CD8-positive, alpha-beta memory T cell (primary cell): ENCODE data around the gene PLXNC1. TPM values are rescaled to one million over a fixed set of nuclear protein-coding genes. Genes with fewer than 3 reads are reported as not detected.

Source experiments
- CTCF ChIA-PET: fragments of 350-600 bp; sonication (Branson Sonifier 250); formaldehyde crosslinking; loops from one replicate; lab custom pipeline; 2021; ENCODE audit warnings: antibody characterized with exemption; lab: Charles Lee
- POLR2A ChIA-PET: fragments of 350-600 bp; sonication (Branson Sonifier 250); formaldehyde crosslinking; loops from one replicate; lab custom pipeline; 2021; ENCODE audit warnings: antibody characterized with exemption; lab: Charles Lee
- DNase-seq, 5 donors: peaks; one replicate each; pipeline versions ENCODE4 v3.0.0 to v3.0.0-alpha.2; 2020 to 2022; ENCODE audit warnings: mixed read lengths in 1 of 5
- H3K27ac ChIP-seq: one replicate; pipeline ENCODE4 v1.7.0; 2013; ENCODE audit warnings: low read depth, mild to moderate bottlenecking, low read length, moderate library complexity
- H3K27me3 ChIP-seq: 2 replicates; pipeline ENCODE4 v1.7.0; 2013; ENCODE audit warnings: low read length, mild to moderate bottlenecking; ENCODE audit not compliant: insufficient read depth, poor library complexity, severe bottlenecking
- H3K36me3 ChIP-seq: 2 replicates; pipeline ENCODE4 v1.7.0; 2013; ENCODE audit warnings: mild to moderate bottlenecking, low read length, moderate library complexity; ENCODE audit not compliant: insufficient read depth
- H3K4me1 ChIP-seq: 2 replicates; pipeline ENCODE4 v1.7.0; 2013; ENCODE audit warnings: mild to moderate bottlenecking, low read length, moderate library complexity; ENCODE audit not compliant: insufficient read depth
- H3K4me3 ChIP-seq: 2 replicates; pipeline ENCODE4 v1.7.0; 2013; ENCODE audit warnings: mild to moderate bottlenecking, low read length
- H3K9me3 ChIP-seq: 2 replicates; pipeline ENCODE4 v1.7.0; 2013; ENCODE audit warnings: mild to moderate bottlenecking, low read length
- H3K27ac Mint-ChIP-seq, 8 donors: one replicate each; pipeline ENCODE4 v1.8.0; 2020 to 2021; ENCODE audit warnings: mixed read lengths in 8 of 8, mild to moderate bottlenecking in 6 of 8, inconsistent platforms in 3 of 8, moderate library complexity in 3 of 8
- H3K27me3 Mint-ChIP-seq, 2 donors: one replicate each; pipeline ENCODE4 v1.8.0; 2020 to 2021; ENCODE audit warnings: mixed read lengths in 2 of 2, mild to moderate bottlenecking in 1 of 2, moderate library complexity in 1 of 2
- H3K36me3 Mint-ChIP-seq, 3 donors: one replicate each; pipeline ENCODE4 v1.8.0; 2020 to 2021; ENCODE audit warnings: mixed read lengths in 3 of 3, inconsistent platforms in 1 of 3, mild to moderate bottlenecking in 1 of 3
- H3K4me1 Mint-ChIP-seq, 3 donors: one replicate each; pipeline ENCODE4 v1.8.0; 2020 to 2021; ENCODE audit warnings: mixed read lengths in 3 of 3, inconsistent platforms in 1 of 3, mild to moderate bottlenecking in 1 of 3
- H3K4me3 Mint-ChIP-seq, 7 donors: one replicate each; pipeline ENCODE4 v1.8.0; 2020 to 2021; ENCODE audit warnings: mixed read lengths in 7 of 7, mild to moderate bottlenecking in 6 of 7, moderate library complexity in 4 of 7, inconsistent platforms in 2 of 7
- H3K9me3 Mint-ChIP-seq, 5 donors: one replicate each; pipeline ENCODE4 v1.8.0; 2020 to 2022; ENCODE audit warnings: mixed read lengths in 5 of 5, mild to moderate bottlenecking in 3 of 5, moderate library complexity in 2 of 5, inconsistent platforms in 1 of 5
- polyA plus RNA-seq: library from polyadenylated mRNA; unstranded; fragments of 300-500 nt; fragmentation: Illumina TruSeq; gene quantifications from one replicate; pipeline ENCODE4 v1.2.3, GENCODE V29; 2021
- total RNA-seq, 2 experiments: library from RNA; stranded (reverse); gene quantifications; one replicate each; pipeline ENCODE4 v1.2.3, GENCODE V29; 2021

The PLXNC1 gene
- total and polyA plus RNA-seq, 3 experiments from 2014 or later, result 5.0 to 8.1 (median 5.6) TPM

DNA sequence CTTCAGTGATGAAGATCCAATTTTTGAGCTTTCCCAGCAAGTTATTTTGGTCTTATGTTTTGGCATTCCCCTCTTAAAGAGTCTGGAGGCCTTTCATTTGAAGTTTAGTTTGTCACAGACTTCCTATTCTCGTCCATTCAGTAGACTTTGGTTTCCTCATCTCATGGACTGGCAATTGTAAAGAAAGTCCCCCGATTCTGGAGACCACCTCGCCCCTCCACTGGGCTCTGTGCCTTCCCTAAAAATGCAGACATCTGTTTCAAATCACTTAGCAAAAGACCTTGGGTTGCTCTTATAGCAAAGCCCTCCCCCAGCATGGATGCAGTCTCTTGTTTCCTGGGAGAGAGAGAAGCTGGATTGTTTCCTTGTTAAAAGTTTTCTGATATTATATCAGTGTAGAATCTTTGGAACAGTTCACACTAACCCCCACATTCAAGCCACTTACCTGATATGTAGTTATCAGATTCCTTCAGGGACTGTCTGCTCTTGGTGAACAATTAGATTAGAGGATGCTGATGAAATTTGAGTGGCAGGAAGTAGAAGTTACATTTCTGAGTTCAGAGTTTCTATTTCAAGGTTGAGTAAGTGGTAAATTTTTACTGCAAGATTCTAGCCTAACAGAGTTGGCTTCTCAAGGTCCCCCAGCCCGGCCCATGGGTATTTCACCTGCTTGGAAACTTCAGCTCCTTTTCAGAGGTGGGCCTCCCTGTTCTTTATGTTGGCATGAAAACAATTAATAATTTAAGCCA lies 56.3 kb downstream of the PLXNC1 start:
- peaks cover 64 to 78% (median 75%) of the 10 kb centered on the region in 3 donors for H3K4me1 Mint-ChIP-seq
- Histone ChIP-seq H3K27ac (no peak overlapping the region), H3K4me1 (peaks cover 57% of the 10 kb centered on the region), H3K9me3 (no peaks in the 10 kb centered on the region), H3K36me3 (no peaks in the 10 kb centered on the region), H3K4me3 (no peak overlapping the region), H3K27me3 (no peaks in the 10 kb centered on the region)
- no peak for DNase-seq
- H3K36me3 Mint-ChIP-seq, result peaks cover 4 to 7% (median 6%) of the 10 kb centered on the region in 3 donors
- ChIA-PET POLR2A (interaction anchor here (1.1 kb wide), 1 partner anchor 55 kb away, joined by 3 read pairs; no protein-coding TSS in a partner anchor), CTCF (no interaction called here)
- no peaks in the 10 kb centered on the region for H3K27me3 Mint-ChIP-seq
- H3K27ac Mint-ChIP-seq, result peak overlapping the region; percentile 56 to 97 (median 76)
- H3K4me3 Mint-ChIP-seq, result peak overlapping the region in 3 of 7 donors; percentile 18 to 41 (median 18)
- no peaks in the 10 kb centered on the region for H3K9me3 Mint-ChIP-seq

DNA sequence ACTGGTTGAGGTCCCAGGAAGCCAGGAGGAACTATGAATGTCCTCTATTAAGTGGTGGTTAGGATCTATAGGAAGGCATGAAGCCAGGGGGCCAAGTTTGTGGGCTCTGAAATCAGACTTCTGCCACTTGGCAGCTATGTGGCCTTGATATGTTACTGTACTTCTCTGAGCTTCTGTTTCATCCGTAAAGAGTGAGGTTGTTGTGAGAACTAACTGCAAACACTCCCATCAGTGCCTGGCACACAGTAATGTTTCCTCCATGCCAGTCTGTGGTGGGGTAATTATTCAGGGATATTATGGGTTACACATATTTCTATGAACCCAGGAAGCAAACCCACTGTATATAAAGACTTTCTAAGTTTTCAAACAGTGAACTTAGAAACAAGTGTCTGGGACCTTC lies 57.4 kb downstream of the PLXNC1 start:
- Mint-ChIP-seq H3K4me1 (peaks cover 64 to 78% (median 75%) of the 10 kb centered on the region in 3 donors), H3K27me3 (no peaks in the 10 kb centered on the region), H3K9me3 (no peaks in the 10 kb centered on the region), H3K4me3 (peak overlapping the region; percentile 8 to 74 (median 53)), H3K36me3 (peaks cover 2 to 9% (median 4%) of the 10 kb centered on the region in 3 donors), H3K27ac (peak overlapping the region; percentile 51 to 99 (median 97))
- Histone ChIP-seq H3K4me1 (peaks cover 57% of the 10 kb centered on the region), H3K9me3 (no peaks in the 10 kb centered on the region), H3K36me3 (no peaks in the 10 kb centered on the region), H3K27me3 (no peaks in the 10 kb centered on the region), H3K27ac (no peak overlapping the region), H3K4me3 (peak overlapping the region; percentile 2)
- CTCF ChIA-PET, result interaction anchor here (1.6 kb wide), 1 partner anchor 56 kb away, joined by 6 read pairs; no protein-coding TSS in a partner anchor
- POLR2A ChIA-PET, result interaction anchor here (1.0 kb wide), 1 partner anchor 57 kb away, joined by 3 read pairs; the partner anchor contains the start of gene PLXNC1
- peak in 1 of 5 donors; percentile 13 for DNase-seq

DNA sequence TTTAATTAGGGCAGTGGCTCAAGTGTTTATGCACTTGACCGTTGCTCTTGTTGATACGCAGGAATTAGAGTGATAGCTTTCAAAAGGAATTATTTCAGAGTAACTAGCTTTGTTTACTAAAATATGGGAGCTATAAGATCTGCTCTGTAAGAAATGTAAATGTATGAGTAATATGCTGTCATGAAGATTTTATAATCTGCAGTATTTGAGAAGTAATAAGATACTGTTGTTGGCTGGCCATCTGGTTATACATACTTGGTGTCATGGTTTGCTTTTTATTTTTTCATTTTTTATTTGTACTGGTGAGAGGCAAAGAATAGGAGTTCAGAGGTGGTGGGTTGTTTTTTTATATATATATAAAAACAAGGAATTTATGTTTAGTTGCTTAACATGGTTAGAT lies 58.5 kb downstream of the PLXNC1 start:
- peak overlapping the region; percentile 51 to 99 (median 97) for H3K27ac Mint-ChIP-seq
- H3K27me3 Mint-ChIP-seq, result no peaks in the 10 kb centered on the region
- peaks cover 57% of the 10 kb centered on the region for H3K4me1 ChIP-seq
- no peaks in the 10 kb centered on the region for H3K9me3 ChIP-seq
- H3K4me3 ChIP-seq, result no peak overlapping the region
- no peak for DNase-seq
- no peak overlapping the region for H3K27ac ChIP-seq
- no peaks in the 10 kb centered on the region for H3K36me3 ChIP-seq
- peak overlapping the region in 6 of 7 donors; percentile 39 to 82 (median 60) for H3K4me3 Mint-ChIP-seq
- H3K9me3 Mint-ChIP-seq, result peaks cover 0 to 2% (median 0%) of the 10 kb centered on the region in 5 donors
- peaks cover 64 to 76% (median 75%) of the 10 kb centered on the region in 3 donors for H3K4me1 Mint-ChIP-seq
- H3K27me3 ChIP-seq, result no peaks in the 10 kb centered on the region
- POLR2A ChIA-PET, result no interaction called here
- CTCF ChIA-PET, result interaction anchor here (1.6 kb wide), 1 partner anchor 58 kb away, joined by 6 read pairs; no protein-coding TSS in a partner anchor
- H3K36me3 Mint-ChIP-seq, result peaks cover 3 to 13% (median 12%) of the 10 kb centered on the region in 3 donors

DNA sequence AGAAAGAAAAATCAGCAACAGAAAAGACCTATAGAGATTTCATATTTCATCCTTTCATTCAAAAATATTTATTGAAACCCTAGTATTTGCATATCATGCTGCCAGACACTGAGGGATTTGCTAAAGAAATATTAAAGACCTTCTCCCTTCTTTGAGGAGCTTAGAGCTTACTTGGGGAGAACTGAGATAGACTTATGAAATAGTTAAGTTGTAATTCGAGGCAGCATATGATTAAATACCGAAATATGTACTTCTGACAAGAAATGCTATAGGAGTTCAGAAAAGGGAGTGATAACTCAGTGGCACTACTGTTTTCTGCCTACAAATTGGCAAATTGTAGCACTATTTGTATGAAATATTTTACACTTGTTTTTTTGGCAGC lies 59.1 kb downstream of the PLXNC1 start:
- Histone ChIP-seq H3K36me3 (no peaks in the 10 kb centered on the region), H3K4me1 (peaks cover 57% of the 10 kb centered on the region), H3K27me3 (no peaks in the 10 kb centered on the region), H3K27ac (peak overlapping the region; percentile 59), H3K4me3 (peak overlapping the region; percentile 52), H3K9me3 (no peaks in the 10 kb centered on the region)
- Mint-ChIP-seq H3K9me3 (peaks cover 0 to 2% (median 0%) of the 10 kb centered on the region in 5 donors), H3K36me3 (peaks cover 1 to 13% (median 12%) of the 10 kb centered on the region in 3 donors), H3K27me3 (no peaks in the 10 kb centered on the region), H3K4me1 (peaks cover 58 to 71% (median 69%) of the 10 kb centered on the region in 3 donors), H3K27ac (peak overlapping the region; percentile 91 to 99 (median 97)), H3K4me3 (peak overlapping the region; percentile 76 to 88 (median 82))
- CTCF ChIA-PET, result interaction anchor here (1.1 to 1.7 kb wide), 2 partner anchors 42 to 58 kb away, joined by 6 to 7 read pairs; no protein-coding TSS in a partner anchor
- POLR2A ChIA-PET, result interaction anchor here (1.1 to 1.4 kb wide), 2 partner anchors 12 to 58 kb away, joined by 4 to 8 read pairs; no protein-coding TSS in a partner anchor
- no peak for DNase-seq

DNA sequence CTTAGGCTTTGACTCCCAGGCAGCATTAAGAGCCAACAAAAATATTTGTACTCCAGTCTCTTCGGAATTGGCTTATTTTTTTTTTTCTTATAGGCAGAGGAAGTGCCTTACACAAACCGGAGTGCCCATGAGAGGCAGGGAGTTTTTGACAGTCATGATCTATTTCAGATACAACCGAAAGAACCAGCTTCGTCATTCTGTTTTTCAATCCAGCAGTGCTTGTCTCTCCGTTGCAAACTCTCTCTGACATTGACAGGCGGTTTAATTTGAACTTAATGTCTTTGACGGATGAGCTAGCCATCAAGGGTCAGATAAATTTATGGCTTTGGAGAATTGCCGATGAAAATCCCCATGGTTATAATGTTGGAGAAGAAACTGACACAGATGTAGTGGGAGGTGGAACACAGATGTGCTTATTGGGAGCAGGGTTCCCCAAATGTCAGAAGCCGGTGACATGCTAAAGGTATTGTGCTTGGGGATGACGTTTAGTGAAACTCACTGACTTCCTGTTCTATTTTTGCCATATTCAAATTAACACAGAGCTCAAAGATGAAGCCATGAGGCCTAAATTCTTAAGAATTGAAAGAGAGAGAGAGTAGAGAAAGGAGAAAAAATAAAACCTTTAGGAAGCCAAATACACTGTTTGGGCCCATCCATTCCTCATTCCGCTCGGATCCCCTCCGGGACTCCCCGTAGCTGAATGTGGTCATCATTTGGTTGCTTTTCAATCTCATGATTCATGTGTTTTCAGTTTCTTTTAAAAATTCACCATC lies 59.7 kb downstream of the PLXNC1 start:
- Mint-ChIP-seq H3K4me3 (peak overlapping the region; percentile 76 to 88 (median 82)), H3K9me3 (peaks cover 0 to 2% (median 0%) of the 10 kb centered on the region in 5 donors), H3K4me1 (peaks cover 53 to 65% (median 64%) of the 10 kb centered on the region in 3 donors), H3K36me3 (peaks cover 1 to 16% (median 12%) of the 10 kb centered on the region in 3 donors), H3K27ac (peak overlapping the region; percentile 91 to 99 (median 97)), H3K27me3 (no peaks in the 10 kb centered on the region)
- H3K4me3 ChIP-seq, result peak overlapping the region; percentile 52
- no peaks in the 10 kb centered on the region for H3K36me3 ChIP-seq
- no peaks in the 10 kb centered on the region for H3K27me3 ChIP-seq
- H3K9me3 ChIP-seq, result no peaks in the 10 kb centered on the region
- H3K4me1 ChIP-seq, result peaks cover 51% of the 10 kb centered on the region
- H3K27ac ChIP-seq, result peak overlapping the region; percentile 59
- ChIA-PET CTCF (interaction anchor here (1.1 to 1.7 kb wide), 3 partner anchors 42 to 59 kb away, joined by 4 to 7 read pairs (median 6); no protein-coding TSS in a partner anchor), POLR2A (interaction anchor here (1.0 to 1.4 kb wide), 6 partner anchors 11 to 60 kb away, joined by 3 to 10 read pairs (median 4); no protein-coding TSS in a partner anchor)
- DNase-seq, result peak in 2 of 5 donors; percentile 30 to 45

DNA sequence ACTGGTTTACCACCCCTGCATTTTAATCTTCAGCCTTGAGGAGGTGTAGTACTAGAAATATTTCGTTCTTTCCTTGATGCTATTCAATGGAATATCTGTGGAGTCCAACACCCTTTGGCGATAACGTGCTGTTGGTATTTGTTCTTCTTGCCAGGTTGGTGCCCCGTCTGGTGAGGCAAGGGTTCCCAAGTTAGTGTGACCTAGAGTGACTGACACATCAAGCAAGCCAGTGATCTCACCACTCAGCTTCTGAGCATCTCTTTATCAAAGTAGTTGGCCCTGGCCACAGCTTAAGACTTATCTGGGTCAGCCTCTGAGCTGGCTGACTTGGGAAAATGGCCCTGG lies 60.2 kb downstream of the PLXNC1 start:
- POLR2A ChIA-PET, result interaction anchor here (1.0 to 1.4 kb wide), 6 partner anchors 11 to 61 kb away, joined by 3 to 10 read pairs (median 4); no protein-coding TSS in a partner anchor
- Histone ChIP-seq H3K4me3 (peak overlapping the region; percentile 52), H3K4me1 (peaks cover 49% of the 10 kb centered on the region), H3K9me3 (no peaks in the 10 kb centered on the region), H3K27ac (peak overlapping the region; percentile 59), H3K36me3 (no peaks in the 10 kb centered on the region), H3K27me3 (no peaks in the 10 kb centered on the region)
- DNase-seq, result no peak
- H3K27ac Mint-ChIP-seq, result peak overlapping the region; percentile 91 to 99 (median 97)
- peaks cover 49 to 59% (median 59%) of the 10 kb centered on the region in 3 donors for H3K4me1 Mint-ChIP-seq
- CTCF ChIA-PET, result interaction anchor here (1.1 to 1.7 kb wide), 3 partner anchors 41 to 59 kb away, joined by 4 to 7 read pairs (median 6); no protein-coding TSS in a partner anchor
- H3K9me3 Mint-ChIP-seq, result peaks cover 0 to 2% (median 0%) of the 10 kb centered on the region in 5 donors
- H3K27me3 Mint-ChIP-seq, result no peaks in the 10 kb centered on the region
- peaks cover 4 to 21% (median 15%) of the 10 kb centered on the region in 3 donors for H3K36me3 Mint-ChIP-seq
- peak overlapping the region; percentile 76 to 88 (median 82) for H3K4me3 Mint-ChIP-seq

DNA sequence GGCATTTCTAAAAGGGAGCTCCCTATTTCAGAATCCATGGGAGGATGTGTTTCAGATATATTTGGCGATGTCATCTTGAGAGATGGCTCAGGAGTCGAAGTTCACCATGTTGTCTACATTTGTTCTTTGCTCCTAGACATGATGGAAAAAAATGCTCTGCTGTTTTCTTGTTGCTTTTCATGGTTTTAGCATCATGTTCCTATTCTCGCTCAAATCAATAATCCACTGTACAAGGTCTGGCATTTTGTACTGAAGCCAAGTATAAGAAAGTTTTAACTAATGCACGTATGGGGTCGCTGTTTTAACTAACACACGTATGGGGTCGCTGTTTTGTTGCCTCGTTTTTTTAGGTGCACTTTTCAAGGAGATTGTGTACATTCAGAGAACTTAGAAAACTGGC lies 60.9 kb downstream of the PLXNC1 start:
- POLR2A ChIA-PET, result interaction anchor here (1.0 kb wide), 1 partner anchor 19 kb away, joined by 3 read pairs; no protein-coding TSS in a partner anchor
- Histone ChIP-seq H3K9me3 (no peaks in the 10 kb centered on the region), H3K36me3 (no peaks in the 10 kb centered on the region), H3K4me1 (peaks cover 49% of the 10 kb centered on the region), H3K27me3 (no peaks in the 10 kb centered on the region), H3K27ac (no peak overlapping the region), H3K4me3 (no peak overlapping the region)
- Mint-ChIP-seq H3K4me3 (peak overlapping the region in 1 of 7 donors; percentile 11), H3K36me3 (peaks cover 4 to 21% (median 15%) of the 10 kb centered on the region in 3 donors), H3K27me3 (no peaks in the 10 kb centered on the region), H3K27ac (peak overlapping the region in 7 of 8 donors; percentile 11 to 99 (median 77)), H3K4me1 (peaks cover 49 to 54% (median 53%) of the 10 kb centered on the region in 3 donors), H3K9me3 (peaks cover 0 to 2% (median 0%) of the 10 kb centered on the region in 5 donors)
- no peak for DNase-seq
- CTCF ChIA-PET, result interaction anchor here (1.4 to 1.7 kb wide), 2 partner anchors 53 to 60 kb away, joined by 4 to 6 read pairs; no protein-coding TSS in a partner anchor
